IMR-90 (cell line): ENCODE measurements around the gene ABL2. TPM values are rescaled to one million over a fixed set of nuclear protein-coding genes. Genes with fewer than 3 reads are reported as not detected.

Source experiments
- ATAC-seq: fragments of 200-7000 bp; cut with Tn5 transposase; 2 replicates; pipeline ENCODE4 v1.9.1; 2020; ENCODE audit warnings: low read depth, mild to moderate bottlenecking, moderate library complexity
- BruUV-seq: library from RNA; stranded (reverse); fragments of 400-500 nt; replicated peaks from 2 replicates; lab custom pipeline; 2021; lab: Mats Ljungman, UMichigan
- CTCF ChIA-PET: fragments of 300-600 bp; formaldehyde crosslinking; extraction: SDS; loops from one replicate; lab custom pipeline; 2021; ENCODE audit warnings: antibody characterized with exemption; lab: Yijun Ruan, JAX
- POLR2A ChIA-PET: fragments of 300-600 bp; sonication (Branson Sonifier 250); formaldehyde crosslinking; loops from one replicate; lab custom pipeline; 2022; ENCODE audit warnings: antibody characterized with exemption; ENCODE audit not compliant: unreplicated experiment; lab: Charles Lee
- DNase-seq: peaks from one replicate; pipeline ENCODE4 v3.0.0; 2013
- H2AFZ ChIP-seq: replicated peaks from 2 replicates; pipeline ENCODE3; 2013; ENCODE audit warnings: low read length, mild to moderate bottlenecking; ENCODE audit not compliant: poor library complexity
- H2AK5ac ChIP-seq: 2 replicates; pipeline ENCODE4 v1.6.1; 2013; ENCODE audit warnings: low read depth, low read length, inconsistent platforms
- H2AK9ac ChIP-seq: replicated peaks from 2 replicates; pipeline ENCODE3; 2013; ENCODE audit warnings: mild to moderate bottlenecking, low read depth, low read length, moderate library complexity; ENCODE audit not compliant: poor library complexity
- H2BK120ac ChIP-seq: 2 replicates; pipeline ENCODE4 v1.6.1; 2013; ENCODE audit warnings: low read depth, low read length, inconsistent platforms
- H2BK15ac ChIP-seq: 3 replicates; pipeline ENCODE4 v1.6.1; 2013; ENCODE audit warnings: low read depth, low read length, inconsistent platforms
- H2BK20ac ChIP-seq: 2 replicates; pipeline ENCODE4 v1.6.1; 2013; ENCODE audit warnings: low read depth, mild to moderate bottlenecking, inconsistent platforms, low read length, moderate library complexity
- H2BK5ac ChIP-seq: 2 replicates; pipeline ENCODE4 v1.6.1; 2013; ENCODE audit warnings: mild to moderate bottlenecking, low read depth, low read length, inconsistent platforms; ENCODE audit not compliant: poor library complexity, severe bottlenecking
- H3K14ac ChIP-seq: replicated peaks from 2 replicates; pipeline ENCODE4 v1.6.1; 2013; ENCODE audit warnings: low read depth, low read length, inconsistent platforms
- H3K18ac ChIP-seq: 2 replicates; pipeline ENCODE4 v1.6.1; 2013; ENCODE audit warnings: low read depth, low read length, control low read depth
- H3K23ac ChIP-seq: 2 replicates; pipeline ENCODE4 v1.6.1; 2013; ENCODE audit warnings: low read depth, low read length, inconsistent platforms
- H3K27ac ChIP-seq: 2 replicates; pipeline ENCODE4 v1.5.1; 2013; ENCODE audit warnings: mild to moderate bottlenecking, control low read depth, low read length; ENCODE audit not compliant: insufficient read depth
- H3K27me3 ChIP-seq: 2 replicates; pipeline ENCODE4 v1.6.1; 2013; ENCODE audit warnings: low read length; ENCODE audit not compliant: control insufficient read depth, insufficient read depth
- H3K36me3 ChIP-seq: 2 replicates; pipeline ENCODE4 v1.6.1; 2013; ENCODE audit warnings: low read length, mixed read lengths; ENCODE audit not compliant: control insufficient read depth, insufficient read depth
- H3K4ac ChIP-seq: 2 replicates; pipeline ENCODE4 v1.6.1; 2013; ENCODE audit warnings: low read depth, low read length, inconsistent platforms
- H3K4me1 ChIP-seq: 2 replicates; pipeline ENCODE4 v1.6.1; 2013; ENCODE audit warnings: low read length, mixed read lengths; ENCODE audit not compliant: control insufficient read depth, insufficient read depth
- H3K4me2 ChIP-seq: 2 replicates; pipeline ENCODE4 v1.6.1; 2013; ENCODE audit warnings: low read depth, mild to moderate bottlenecking, control low read depth, low read length, moderate library complexity
- H3K4me3 ChIP-seq: 2 replicates; pipeline ENCODE4 v1.5.1; 2013; ENCODE audit warnings: low read depth, mild to moderate bottlenecking, control low read depth, low read length, moderate library complexity; ENCODE audit not compliant: insufficient read depth
- H3K56ac ChIP-seq: 2 replicates; pipeline ENCODE4 v1.6.1; 2013; ENCODE audit warnings: low read length, inconsistent platforms; ENCODE audit not compliant: insufficient read depth; ENCODE audit errors: extremely low read depth
- H3K79me1 ChIP-seq, 2 experiments: 2 replicates each; pipeline ENCODE4 v1.6.1; 2013; ENCODE audit warnings: low read length in 2 of 2, inconsistent platforms in 1 of 2, low read depth in 1 of 2
- H3K9ac ChIP-seq: 2 replicates; pipeline ENCODE4 v1.6.1; 2013; ENCODE audit warnings: low read depth, low read length, control low read depth
- H3K9me1 ChIP-seq: 2 replicates; pipeline ENCODE4 v1.6.1; 2013; ENCODE audit warnings: low read length, inconsistent platforms; ENCODE audit not compliant: insufficient read depth
- H3K9me3 ChIP-seq: 2 replicates; pipeline ENCODE4 v1.6.1; 2013; ENCODE audit warnings: low read length; ENCODE audit not compliant: control insufficient read depth, insufficient read depth
- H4K20me1 ChIP-seq: 2 replicates; pipeline ENCODE4 v1.6.1; 2013; ENCODE audit warnings: low read length, inconsistent platforms; ENCODE audit not compliant: insufficient read depth
- H4K5ac ChIP-seq: 2 replicates; pipeline ENCODE4 v1.6.1; 2013; ENCODE audit warnings: mild to moderate bottlenecking, low read depth, low read length, control low read depth
- H4K8ac ChIP-seq, 2 experiments: 2 replicates each; pipeline ENCODE4 v1.6.1; 2013; ENCODE audit warnings: low read depth in 2 of 2, low read length in 2 of 2, control low read depth in 1 of 2, inconsistent platforms in 1 of 2
- H4K91ac ChIP-seq: 2 replicates; pipeline ENCODE4 v1.6.1; 2013; ENCODE audit warnings: low read depth, low read length, inconsistent platforms; ENCODE audit not compliant: insufficient read depth
- BHLHE40 ChIP-seq: fragments of 150-350 bp; IDR thresholded peaks from 2 replicates; pipeline ENCODE4 v1.6.1; 2016; ENCODE audit warnings: mild to moderate bottlenecking, low read depth, low read length
- CEBPB ChIP-seq: IDR thresholded peaks from 2 replicates; pipeline ENCODE4 v1.6.1; 2012; ENCODE audit warnings: low read depth, low read length, improper control_type of control experiment
- MAFK ChIP-seq: IDR thresholded peaks from 2 replicates; pipeline ENCODE4 v1.6.1; 2012; ENCODE audit warnings: low read depth, low read length, improper control_type of control experiment
- RAD21 ChIP-seq: IDR thresholded peaks from 2 replicates; pipeline ENCODE4 v1.6.1; 2012; ENCODE audit warnings: low read length, improper control_type of control experiment
- WGBS, 2 experiments: methylation state at CpG; one replicate each; pipeline versions ENCODE4 v1.1.5 to v1.1.7; 2013; ENCODE audit warnings: missing lambda C conversion rate in 2 of 2; ENCODE audit not compliant: insufficient read length in 1 of 2; ENCODE audit errors: extremely low coverage in 2 of 2; 5-methylcytosine and 5-hydroxymethylcytosine counted together
- dilution Hi-C: fragments of 300-500 bp; cut with HindIII; formaldehyde crosslinking; loops from one replicate; pipeline ENCODE4 v1.14.3; 2018; ENCODE audit warnings: low sequenced_read_pairs; ENCODE audit not compliant: unreplicated experiment
- in situ Hi-C: fragments of 300-500 bp; cut with MboI; formaldehyde crosslinking; loops from 3 replicates; pipeline ENCODE4 v1.14.3; 2019; ENCODE audit warnings: low sequenced_read_pairs, inconsistent platforms, mixed read lengths
- intact Hi-C: fragments of 100-400 bp; cut with micrococcal nuclease; formaldehyde crosslinking; loops from 2 replicates; pipeline ENCODE4 v1.10.0; 2022
- polyA plus RNA-seq, 3 experiments: library from polyadenylated mRNA; depleted of rRNA; stranded (reverse); fragments of >200 nt; gene quantifications; 2 replicates each; pipeline ENCODE4 v1.2.3, GENCODE V29; 2012; ENCODE audit warnings: low replicate concordance in 1 of 3
- total RNA-seq: library from RNA; depleted of rRNA; stranded (reverse); fragments of >200 nt; gene quantifications from 2 replicates; pipeline ENCODE4 v1.2.3, GENCODE V29; 2012

The ABL2 gene
- total and polyA plus RNA-seq, 2 of the 4 experiments (the other 2 are of a cell fraction) = 9.7 to 110 TPM

- H2BK5ac ChIP-seq = no peak overlapping the region
- POLR2A ChIA-PET = no interaction called here
- H2BK15ac ChIP-seq = no peak overlapping the region
- no peak overlapping the region for H3K4ac ChIP-seq
- no peak overlapping the region for H3K27ac ChIP-seq
- no TSS peak for BruUV-seq
- H3K79me1 ChIP-seq = peaks cover 4 to 20% of the 10 kb centered on the region in 2 experiments; a peak in 3 of 4 replicates
- no peak overlapping the region for H2BK120ac ChIP-seq
- 0 out of 4 replicates have a peak overlapping the region, but pooled peaks of 1 of the 2 experiments have one; percentile 21 for H4K8ac ChIP-seq
- H3K56ac ChIP-seq = no peak overlapping the region
- H3K9ac ChIP-seq = no peak overlapping the region
- intact Hi-C loops = no loop called here
- H3K18ac ChIP-seq = no peak overlapping the region
- peaks cover 4% of the 10 kb centered on the region; the same call in 1 of the 2 replicates for H3K9me1 ChIP-seq
- peak overlapping the region; percentile 83 for H2AK9ac ChIP-seq
- H2AK5ac ChIP-seq = no peak overlapping the region; the same call in 1 of the 2 replicates
- CTCF ChIA-PET = no interaction called here
- ATAC-seq = peak; percentile 12; the same call in 1 of the 2 replicates
- no peak overlapping the region for H3K23ac ChIP-seq
- H3K4me1 ChIP-seq = peaks cover 4% of the 10 kb centered on the region; the same call in 1 of the 2 replicates
- no peak overlapping the region for H2AFZ ChIP-seq
- dilution Hi-C loops = no loop called here
- WGBS, 2 experiments = 92% methylated on average over 2 of the region's 4 CpGs; no CpG with 5 or more reads in 1 of the 2 experiments
- H3K27me3 ChIP-seq = no peaks in the 10 kb centered on the region
- H4K91ac ChIP-seq = no peak overlapping the region
- H3K4me2 ChIP-seq = no peak overlapping the region
- no peak overlapping the region for H3K4me3 ChIP-seq
- H3K9me3 ChIP-seq = no peaks in the 10 kb centered on the region
- DNase-seq = peak; percentile 76
- no peak overlapping the region for H4K5ac ChIP-seq
- H4K20me1 ChIP-seq = peaks cover 6% of the 10 kb centered on the region; the same call in 1 of the 2 replicates
- H3K36me3 ChIP-seq = no peaks in the 10 kb centered on the region
- H2BK20ac ChIP-seq = peak overlapping the region; percentile 62; the same call in 1 of the 2 replicates
- 0 out of 2 replicates have a peak, but pooled peaks have one; percentile 19 for TF ChIP-seq CEBPB
- TF ChIP-seq BHLHE40 = 0 out of 2 replicates have a peak, but pooled peaks have one; percentile 17
- TF ChIP-seq RAD21 = no peak
- TF ChIP-seq MAFK = 0 out of 2 replicates have a peak, but pooled peaks have one; percentile 8
- no peak overlapping the region for H3K14ac ChIP-seq
- in situ Hi-C loops = loop anchor here (25.0 kb wide), 1 partner anchor 580 kb away; no protein-coding TSS in a partner anchor
Observed at GRCh38 chr1:179231923-179232322, 2.4 kb upstream of the ABL2 start.
